K562 (cell line): ENCODE data around the gene EHMT2. TPM values are rescaled to one million over a fixed set of nuclear protein-coding genes. Genes with fewer than 3 reads are reported as not detected.

ENCODE experiments used
- ARID3A ChIP-seq: IDR thresholded peaks from 2 replicates; pipeline ENCODE4 v1.6.1; 2012; ENCODE audit warnings: low read depth, low read length, improper control_type of control experiment, borderline replicate concordance
- BRD9 ChIP-seq: fragments of 450-650 bp; IDR thresholded peaks from 2 replicates; pipeline ENCODE4 v1.6.1; 2018; ENCODE audit warnings: low read depth; ENCODE audit not compliant: partially characterized antibody
- CBFB ChIP-seq: sonication (generic); formaldehyde crosslinking; IDR thresholded peaks from 2 replicates; pipeline ENCODE4 v1.4.0; 2020; ENCODE audit warnings: mild to moderate bottlenecking, missing genetic modification reagents
- E2F8 ChIP-seq: fragments of 450-650 bp; IDR thresholded peaks from 2 replicates; pipeline ENCODE4 v1.7.1; 2018; ENCODE audit warnings: mild to moderate bottlenecking, low read depth; ENCODE audit not compliant: partially characterized antibody
- HDAC1 ChIP-seq, 2 experiments: fragments of 450-650 bp; IDR thresholded peaks; 2 replicates each; pipeline ENCODE4 v1.6.1; 2016 to 2017; ENCODE audit warnings: inconsistent platforms in 1 of 2, mild to moderate bottlenecking in 1 of 2, moderate library complexity in 1 of 2
- HINFP ChIP-seq: fragments of 450-650 bp; conservative IDR thresholded peaks from 2 replicates; pipeline ENCODE4 v1.6.1; 2016; ENCODE audit warnings: missing genetic modification characterization, low read depth, mild to moderate bottlenecking, control low read depth, missing compliant biosample characterization
- ILK ChIP-seq: fragments of 450-650 bp; IDR thresholded peaks from 2 replicates; pipeline ENCODE4 v1.6.1; 2016; ENCODE audit warnings: missing genetic modification characterization, low read depth, mild to moderate bottlenecking, missing compliant biosample characterization, moderate library complexity, borderline replicate concordance
- NELFE ChIP-seq: IDR thresholded peaks from 2 replicates; pipeline ENCODE4 v1.6.1; 2011; ENCODE audit warnings: mild to moderate bottlenecking; ENCODE audit not compliant: insufficient read depth, insufficient read length
- NFE2L1 ChIP-seq: fragments of 450-650 bp; IDR thresholded peaks from 2 replicates; pipeline ENCODE4 v1.6.1; 2016; ENCODE audit warnings: missing genetic modification characterization, low read depth, mild to moderate bottlenecking, missing compliant biosample characterization, moderate library complexity, borderline replicate concordance
- PATZ1 ChIP-seq: fragments of 250-450 bp; sonication (Bioruptor Pico); IDR thresholded peaks from 2 replicates; pipeline ENCODE4 v1.5.0; 2020; ENCODE audit warnings: mild to moderate bottlenecking, borderline replicate concordance
- SMAD2 ChIP-seq: fragments of 150-350 bp; IDR thresholded peaks from 2 replicates; pipeline ENCODE4 v1.6.1; 2014; ENCODE audit warnings: low read depth, mild to moderate bottlenecking, low read length
- SRSF3 ChIP-seq: fragments of 200-400 bp; formaldehyde crosslinking; IDR thresholded peaks from 2 replicates; pipeline ENCODE4 v1.6.1; 2016; ENCODE audit warnings: mild to moderate bottlenecking, low read length, moderate library complexity; ENCODE audit not compliant: insufficient read depth
- TAF1 ChIP-seq: IDR thresholded peaks from 2 replicates; pipeline ENCODE4 v1.6.1; 2011; ENCODE audit warnings: mild to moderate bottlenecking, low read length, moderate library complexity; ENCODE audit not compliant: insufficient read depth, control insufficient read depth, severe bottlenecking; ENCODE audit errors: extremely low read depth
- ZNF165 ChIP-seq: fragments of 250-450 bp; sonication (Bioruptor Pico); IDR thresholded peaks from 2 replicates; pipeline ENCODE4 v1.4.0; 2020; ENCODE audit warnings: borderline replicate concordance
- ZNF41 ChIP-seq: fragments of 250-450 bp; sonication (Bioruptor Pico); conservative IDR thresholded peaks from 2 replicates; pipeline ENCODE4 v1.4.0; 2020; ENCODE audit warnings: mild to moderate bottlenecking
- ZNF764 ChIP-seq: fragments of 250-450 bp; sonication (Bioruptor Pico); IDR thresholded peaks from 2 replicates; pipeline ENCODE4 v1.4.0; 2020; ENCODE audit warnings: low read depth, mild to moderate bottlenecking, moderate library complexity
- ZSCAN32 ChIP-seq: fragments of 450-650 bp; formaldehyde crosslinking; IDR thresholded peaks from 2 replicates; pipeline ENCODE4 v1.4.0; 2020; ENCODE audit warnings: mild to moderate bottlenecking, moderate library complexity
- polyA plus RNA-seq, 8 experiments: library from polyadenylated mRNA; depleted of rRNA in 4 of 8; stranded (reverse) in 5 of 8; unstranded in 3 of 8; fragments of >200 nt; fragmentation: Nextera tagmentation in 2 of 8; fragmentation: Illumina TruSeq in 1 of 8; extraction: Ambion mirVana in 2 of 8; extraction: Trizol in 1 of 8; gene quantifications; 2 replicates each; pipeline versions ENCODE4 v1.2.1 to v1.2.3, GENCODE V29; 2011 to 2014; ENCODE audit warnings: inconsistent platforms in 1 of 8, missing spikeins in 1 of 8
- total RNA-seq, 7 experiments: library from RNA; depleted of rRNA in 6 of 7; stranded (reverse); fragments of >200 nt in 6 of 7; fragmentation: Illumina TruSeq in 2 of 7; extraction: Trizol in 2 of 7; gene quantifications; 2 replicates each; pipeline versions ENCODE4 v1.2.1 to v1.2.3, GENCODE V29; 2011 to 2021; ENCODE audit warnings: low replicate concordance in 1 of 7

EHMT2 gene
- total and polyA plus RNA-seq, 9 of the 15 experiments (the other 6 are each of a cell fraction or from before 2014, with no cell fraction given) = 2.1 to 63.8 (median 38.5) TPM

GRCh38 chr6:31862344-31863235, 34.9 kb downstream of the EHMT2 start, which contains the start of gene NEU1 (continued):
- TF ChIP-seq ARID3A (peak; percentile 55; the same call in 1 of the 2 replicates), NFE2L1 (tag) (no peak), HINFP (no peak), PATZ1 (CRISPR knock-in tag) (no peak), BRD9 (no peak), ZNF165 (CRISPR knock-in tag) (peak; percentile 88), ZSCAN32 (CRISPR knock-in tag) (peak; percentile 76; the same call in 1 of the 2 replicates), NELFE (no peak), ZNF764 (CRISPR knock-in tag) (0 out of 2 replicates have a peak, but pooled peaks have one; percentile 48), TAF1 (peak; percentile 80), E2F8 (peak; percentile 80), SMAD2 (no peak), CBFB (peak; percentile 89), HDAC1 (IDR thresholded peaks at IDR 0.05) (peak; percentile 61 to 100; a peak in 3 of 4 replicates), ILK (tag) (no peak), SRSF3 (no peak), ZNF41 (CRISPR knock-in tag) (0 out of 2 replicates have a peak, but pooled peaks have one; percentile 33)
